Lower lobe of right lung (tissue), 2 donors: Measurements from ENCODE around the gene CD47. TPM values are rescaled to one million over a fixed set of nuclear protein-coding genes. Genes with fewer than 3 reads are reported as not detected.

Experiments
- ATAC-seq, 2 donors: fragments of 200-7000 bp; cut with Tn5 transposase; one replicate each; pipeline ENCODE4 v1.9.1; 2020 to 2022; ENCODE audit warnings: mild to moderate bottlenecking in 2 of 2, moderate library complexity in 2 of 2
- DNase-seq: peaks from one replicate; pipeline ENCODE4 v3.0.0-alpha.2; 2020
- H3K27ac ChIP-seq: fragments of 200-600 bp; one replicate; pipeline ENCODE4 v1.8.0; 2022
- H3K27me3 ChIP-seq: fragments of 200-600 bp; one replicate; pipeline ENCODE4 v1.8.0; 2022; ENCODE audit warnings: low read depth
- H3K36me3 ChIP-seq: fragments of 200-600 bp; one replicate; pipeline ENCODE4 v1.8.0; 2022; ENCODE audit warnings: mild to moderate bottlenecking
- H3K4me1 ChIP-seq: fragments of 200-600 bp; one replicate; pipeline ENCODE4 v1.8.0; 2022
- H3K4me3 ChIP-seq: fragments of 200-600 bp; one replicate; pipeline ENCODE4 v1.8.0; 2022; ENCODE audit warnings: mild to moderate bottlenecking
- H3K9me3 ChIP-seq: fragments of 200-600 bp; one replicate; pipeline ENCODE4 v1.8.0; 2022
- CTCF ChIP-seq: fragments of 200-600 bp; IDR thresholded peaks from one replicate; pipeline ENCODE4 v1.8.0; 2022; ENCODE audit warnings: antibody characterized with exemption, mild to moderate bottlenecking
- intact Hi-C: fragments of 100-400 bp; cut with DNase I; formaldehyde crosslinking; loops from one replicate; pipeline ENCODE4 v1.11.0; 2022
- total RNA-seq: library from RNA; stranded (reverse); fragmentation: NEBNext Ultra II Directional; extraction: Animal tissue kit (Norgen Biotek cat#: 25700); gene quantifications from one replicate; pipeline ENCODE4 v1.2.1, GENCODE V29; 2021
- donor health status: DM: no; HTN: yes; CAD: no; lungs with severe emphysema.

CD47 gene
- total RNA-seq, 1 donor from 2014 or later: 222 TPM

- Histone ChIP-seq H3K4me1 (no peaks in the 10 kb centered on the region), H3K36me3 (peaks cover 40% of the 10 kb centered on the region), H3K27ac (no peak overlapping the region), H3K4me3 (no peak overlapping the region), H3K27me3 (no peaks in the 10 kb centered on the region), H3K9me3 (no peaks in the 10 kb centered on the region)
- TF ChIP-seq CTCF: no peak
- DNase-seq (no peak), ATAC-seq (no peak)
- intact Hi-C loops: no loop called here
These were observed 49.6 kb downstream of the CD47 start for GRCh38 chr3:108041253-108041652.

- H3K27me3 ChIP-seq: no peaks in the 10 kb centered on the region
- intact Hi-C loops: no loop called here
- H3K27ac ChIP-seq: peak overlapping the region; percentile 31
- no peak overlapping the region for H3K4me3 ChIP-seq
- H3K9me3 ChIP-seq: no peaks in the 10 kb centered on the region
- ATAC-seq (peak; percentile 33 to 69), DNase-seq (no peak)
- no peaks in the 10 kb centered on the region for H3K4me1 ChIP-seq
- H3K36me3 ChIP-seq: peaks cover 20% of the 10 kb centered on the region
- no peak for TF ChIP-seq CTCF
These were observed 53.1 kb downstream of the CD47 start for GRCh38 chr3:108037770-108038169.

- TF ChIP-seq CTCF: no peak
- intact Hi-C loops: no loop called here
- H3K36me3 ChIP-seq: peaks cover 17% of the 10 kb centered on the region
- H3K9me3 ChIP-seq: no peaks in the 10 kb centered on the region
- H3K4me3 ChIP-seq: no peak overlapping the region
- DNase-seq (no peak), ATAC-seq (peak; percentile 39 to 50)
- H3K4me1 ChIP-seq: no peaks in the 10 kb centered on the region
- peak overlapping the region; percentile 31 for H3K27ac ChIP-seq
- H3K27me3 ChIP-seq: no peaks in the 10 kb centered on the region
These were observed 53.7 kb downstream of the CD47 start for GRCh38 chr3:108036984-108037741.

GRCh38 chr3:108036401-108036800, 54.4 kb downstream of the CD47 start:
- intact Hi-C loops: no loop called here
- no peak for ATAC-seq
- Histone ChIP-seq H3K4me3 (no peak overlapping the region), H3K4me1 (no peaks in the 10 kb centered on the region), H3K9me3 (no peaks in the 10 kb centered on the region), H3K27ac (no peak overlapping the region), H3K27me3 (no peaks in the 10 kb centered on the region), H3K36me3 (peaks cover 9% of the 10 kb centered on the region)
- TF ChIP-seq CTCF: no peak
- no peak for DNase-seq

- DNase-seq (no peak), ATAC-seq (peak in 1 of 2 donors; percentile 29)
- Histone ChIP-seq H3K4me3 (no peak overlapping the region), H3K27me3 (no peaks in the 10 kb centered on the region), H3K27ac (no peak overlapping the region), H3K4me1 (no peaks in the 10 kb centered on the region), H3K9me3 (no peaks in the 10 kb centered on the region), H3K36me3 (peaks cover 8% of the 10 kb centered on the region)
- no peak for TF ChIP-seq CTCF
- intact Hi-C loops: no loop called here
These were observed 55.1 kb downstream of the CD47 start for GRCh38 chr3:108035751-108036150.
